K562 (cell line): ENCODE results near the gene CYB5R3.

Experiments used
- CEBPB ChIP-seq: fragments of 450-650 bp; IDR thresholded peaks from 2 replicates; pipeline ENCODE4 v1.6.1; 2016; ENCODE audit warnings: missing genetic modification characterization, missing compliant biosample characterization
- CTCF ChIP-seq, 3 experiments: IDR thresholded peaks in 2 of 3; conservative IDR thresholded peaks in 1 of 3; 2 replicates each; pipeline ENCODE4 v1.5.1; 2011 to 2012; ENCODE audit warnings: low read length in 3 of 3, mild to moderate bottlenecking in 3 of 3, control low read depth in 2 of 3, improper control_type of control experiment in 1 of 3, inconsistent platforms in 1 of 3, low read depth in 1 of 3, mixed read lengths in 1 of 3, moderate library complexity in 1 of 3; ENCODE audit not compliant: insufficient read depth in 2 of 3
- GABPB2 ChIP-seq: fragments of 250-450 bp; sonication (Bioruptor Pico); conservative IDR thresholded peaks from 2 replicates; pipeline ENCODE4 v1.5.1; 2021; ENCODE audit warnings: mild to moderate bottlenecking
- MXI1 ChIP-seq: IDR thresholded peaks from 2 replicates; pipeline ENCODE4 v1.6.1; 2011; ENCODE audit warnings: low read depth, mild to moderate bottlenecking, improper control_type of control experiment, low read length
- NUFIP1 ChIP-seq: fragments of 450-650 bp; IDR thresholded peaks from 2 replicates; pipeline ENCODE4 v1.6.1; 2018; ENCODE audit not compliant: partially characterized antibody
- POLR2A ChIP-seq: fragments of 450-650 bp; conservative IDR thresholded peaks from 2 replicates; pipeline ENCODE4 v1.6.1; 2016
- PURB ChIP-seq: sonication (generic); formaldehyde crosslinking; IDR thresholded peaks from 2 replicates; pipeline ENCODE4 v1.9.0; 2021; ENCODE audit warnings: low read depth, mild to moderate bottlenecking, missing genetic modification reagents
- SIN3A ChIP-seq, 2 experiments: fragments of 150-350 bp in 1 of 2; IDR thresholded peaks; 2 replicates each; pipeline ENCODE4 v1.6.1; 2011 to 2016; ENCODE audit warnings: borderline replicate concordance in 2 of 2, low read depth in 2 of 2, low read length in 2 of 2, mild to moderate bottlenecking in 2 of 2, moderate library complexity in 2 of 2; ENCODE audit not compliant: control insufficient read depth in 1 of 2
- SMARCE1 ChIP-seq: fragments of 450-650 bp; IDR thresholded peaks from 2 replicates; pipeline ENCODE4 v1.7.1; 2016; ENCODE audit warnings: mild to moderate bottlenecking
- SPI1 ChIP-seq: IDR thresholded peaks from 2 replicates; pipeline ENCODE4 v1.6.1; 2011; ENCODE audit warnings: low read depth, low read length, control low read depth, borderline replicate concordance
- XRCC4 ChIP-seq: IDR thresholded peaks from one replicate; pipeline ENCODE4 v1.6.1; 2011; ENCODE audit not compliant: insufficient read depth, insufficient read length; ENCODE audit errors: extremely low read depth
- ZFP91 ChIP-seq: sonication (generic); formaldehyde crosslinking; IDR thresholded peaks from 2 replicates; pipeline ENCODE4 v1.8.0; 2022; ENCODE audit warnings: mild to moderate bottlenecking, missing genetic modification reagents

- TF ChIP-seq SMARCE1, result no peak
- TF ChIP-seq ZFP91 (CRISPR knock-in tag), result no peak
- no peak for TF ChIP-seq NUFIP1
- no peak for TF ChIP-seq SPI1
- no peak for TF ChIP-seq MXI1
- no peak for TF ChIP-seq XRCC4
- TF ChIP-seq PURB (CRISPR knock-in tag), result no peak
- no peak for TF ChIP-seq SIN3A (IDR thresholded peaks at IDR 0.05; ENCODE audit: borderline replicate concordance in 2 of 2, control insufficient read depth in 1 of 2, low read depth in 2 of 2, low read length in 2 of 2)
- TF ChIP-seq CTCF (IDR thresholded peaks at IDR 0.05 in 2 of 3, conservative IDR thresholded peaks at IDR 0.05 in 1 of 3; ENCODE audit: insufficient read depth in 2 of 3, low read depth in 1 of 3, low read length in 3 of 3), result no peak
- no peak for TF ChIP-seq CEBPB (tag)
- TF ChIP-seq GABPB2 (CRISPR knock-in tag), result no peak
- TF ChIP-seq POLR2A, result no peak
Measured at GRCh38 chr22:42685941-42686653, 36.9 kb upstream of the CYB5R3 start.
